ENCODE measurements around the gene ETV3.

ETV3 gene

GRCh38 chr1:157144509-157144908, 6.3 kb upstream of the ETV3 start:
- DNase-seq: no peak
- in situ Hi-C loops (cut with MboI; ENCODE audit: low pct_unique_long_range_greater_than_20kb, low sequenced_read_pairs): no loop called here

DNA sequence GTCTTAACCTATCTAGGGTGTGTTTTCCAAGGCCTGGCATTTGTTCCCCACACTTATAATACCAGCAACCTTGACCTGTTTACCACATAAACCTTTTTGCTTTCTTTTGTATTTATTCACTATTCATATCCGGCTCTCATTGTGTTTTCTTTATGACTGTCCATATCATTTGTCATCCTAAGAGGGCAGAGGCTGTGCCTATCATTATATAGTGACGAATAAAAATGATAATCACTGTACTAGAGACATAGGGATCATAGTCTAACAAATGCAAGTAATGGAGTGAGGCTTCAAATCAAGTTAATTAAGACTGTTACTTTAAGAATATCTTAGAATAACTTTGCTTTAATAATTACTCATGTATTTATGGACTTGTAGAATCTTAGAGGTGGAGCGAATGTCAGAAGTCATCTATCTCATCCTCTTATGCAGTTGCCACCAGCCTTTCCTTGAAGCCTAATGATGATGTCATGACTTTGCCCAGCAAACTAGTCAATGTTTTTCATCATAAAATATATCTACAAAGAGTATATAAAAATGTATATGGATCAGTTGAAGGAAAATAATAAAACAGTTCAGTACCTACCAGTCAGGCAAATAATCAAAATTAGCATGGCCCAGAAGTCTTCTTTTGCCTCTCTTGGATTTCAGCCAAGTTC, 4.7 kb upstream of the ETV3 start:
- DNase-seq: no peak
- in situ Hi-C loops (cut with MboI; ENCODE audit: low pct_unique_long_range_greater_than_20kb, low sequenced_read_pairs): no loop called here

- in situ Hi-C loops (cut with MboI; ENCODE audit: low pct_unique_long_range_greater_than_20kb, low sequenced_read_pairs): no loop called here
- DNase-seq: no peak
Measured at GRCh38 chr1:157142201-157142600, 4.0 kb upstream of the ETV3 start.

DNA sequence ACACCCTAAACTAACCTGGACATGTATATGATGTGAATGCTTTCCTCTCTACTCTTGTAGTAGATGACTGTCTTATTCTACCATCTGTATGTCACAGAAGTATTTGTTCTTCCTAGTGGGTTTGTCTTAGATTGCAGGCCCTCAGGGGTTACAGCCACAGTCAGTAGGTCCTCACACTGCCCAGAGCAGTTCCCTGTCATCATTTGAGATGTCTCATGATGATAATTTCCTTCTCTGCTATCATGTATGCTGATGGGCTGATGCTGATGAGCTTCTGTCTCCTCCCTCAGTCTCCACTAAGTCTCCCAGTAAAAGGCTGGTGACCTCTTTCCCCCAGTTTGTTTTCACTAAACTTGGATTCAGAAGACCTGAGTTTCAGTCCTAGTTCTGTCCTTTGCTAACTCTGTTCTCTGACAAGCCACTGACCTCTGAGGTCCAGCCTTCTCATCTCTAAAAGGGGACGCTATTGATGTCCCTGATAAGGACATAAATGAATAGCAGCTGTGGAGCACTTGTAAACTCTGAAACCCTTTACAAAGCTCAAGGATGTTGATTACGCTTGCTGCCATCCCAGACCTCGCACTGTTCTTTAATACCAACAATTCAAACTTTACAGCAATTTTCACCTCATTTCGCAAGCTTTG, 3.1 kb upstream of the ETV3 start:
- in situ Hi-C loops (cut with MboI; ENCODE audit: low pct_unique_long_range_greater_than_20kb, low sequenced_read_pairs): no loop called here
- DNase-seq: no peak

- in situ Hi-C loops (cut with MboI; ENCODE audit: low pct_unique_long_range_greater_than_20kb, low sequenced_read_pairs): no loop called here
- no peak for DNase-seq
Measured at GRCh38 chr1:157140063-157140588, 1.9 kb upstream of the ETV3 start.

GRCh38 chr1:157139052-157139715, 989 bp upstream of the ETV3 start:
- no peak for DNase-seq
- in situ Hi-C loops (cut with MboI; ENCODE audit: low pct_unique_long_range_greater_than_20kb, low sequenced_read_pairs): no loop called here

- in situ Hi-C loops (cut with MboI; ENCODE audit: low pct_unique_long_range_greater_than_20kb, low sequenced_read_pairs): no loop called here
- peak; percentile 75 for DNase-seq
Measured at GRCh38 chr1:157137408-157138219, 581 bp downstream of the ETV3 start.

DNA sequence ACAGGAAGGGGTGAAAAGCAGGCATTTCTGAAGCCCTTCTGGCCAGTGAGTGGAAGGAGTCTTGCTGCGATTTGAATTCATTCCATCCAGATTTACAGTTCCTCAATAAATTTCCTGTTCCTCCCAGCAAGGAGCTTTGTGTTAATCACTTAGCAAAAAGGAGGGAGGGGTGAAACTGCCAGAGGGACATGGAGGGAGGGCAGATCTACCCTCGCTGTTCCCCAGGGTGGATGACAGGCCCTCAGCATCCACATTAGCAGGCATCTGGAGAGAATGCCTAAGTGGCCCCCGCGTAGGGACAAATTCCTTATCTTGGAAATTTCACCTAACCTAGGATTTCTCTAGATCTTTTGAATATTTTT, 1.2 kb downstream of the ETV3 start:
- DNase-seq: peak; percentile 55
- in situ Hi-C loops (cut with MboI; ENCODE audit: low pct_unique_long_range_greater_than_20kb, low sequenced_read_pairs): no loop called here

- DNase-seq: no peak
- in situ Hi-C loops (cut with MboI; ENCODE audit: low pct_unique_long_range_greater_than_20kb, low sequenced_read_pairs): no loop called here
Measured at GRCh38 chr1:157136133-157136532, 2.1 kb downstream of the ETV3 start.

DNA sequence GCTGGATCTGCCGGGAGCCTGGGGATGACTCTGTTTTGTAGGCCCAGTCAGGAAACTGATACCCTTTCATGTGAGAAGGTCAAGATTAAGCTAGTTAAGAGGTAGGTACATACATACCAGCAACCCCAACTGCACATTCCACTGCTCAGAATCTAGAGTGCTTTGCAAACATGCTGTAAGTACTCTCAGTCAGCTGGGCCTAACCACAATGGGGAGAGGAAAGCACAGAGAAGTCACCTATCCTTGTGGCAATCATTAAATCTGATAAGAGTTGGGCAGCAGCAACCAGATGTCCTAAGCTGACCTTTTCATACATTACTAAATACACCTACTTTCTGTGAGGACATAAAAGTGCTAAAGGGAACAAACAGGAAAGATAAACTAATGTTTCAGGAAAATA, 2.5 kb downstream of the ETV3 start:
- in situ Hi-C loops (cut with MboI; ENCODE audit: low pct_unique_long_range_greater_than_20kb, low sequenced_read_pairs): no loop called here

DNA sequence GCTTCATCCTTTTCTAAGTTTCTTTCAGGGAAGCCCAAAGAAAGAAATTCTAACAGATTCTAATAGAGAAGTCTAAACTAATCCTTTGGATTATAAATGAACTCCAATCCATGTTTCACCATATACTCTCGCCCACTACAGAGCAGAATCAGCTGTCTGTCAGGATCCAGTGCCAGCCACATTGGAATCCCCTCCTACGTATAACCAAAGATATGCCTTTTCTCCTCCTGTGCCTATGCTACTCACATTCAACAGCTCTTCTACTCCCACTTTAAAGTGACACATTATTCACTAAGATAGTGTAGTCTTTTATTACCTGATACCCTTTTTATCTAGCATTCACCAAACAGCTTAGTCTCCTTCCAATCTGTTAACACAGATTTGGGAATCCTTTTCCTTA, 3.1 kb downstream of the ETV3 start:
- in situ Hi-C loops (cut with MboI; ENCODE audit: low pct_unique_long_range_greater_than_20kb, low sequenced_read_pairs): no loop called here
- no peak for DNase-seq

More for the DNA sequence above, 2.5 kb downstream of the ETV3 start:
- DNase-seq: no peak

DNA sequence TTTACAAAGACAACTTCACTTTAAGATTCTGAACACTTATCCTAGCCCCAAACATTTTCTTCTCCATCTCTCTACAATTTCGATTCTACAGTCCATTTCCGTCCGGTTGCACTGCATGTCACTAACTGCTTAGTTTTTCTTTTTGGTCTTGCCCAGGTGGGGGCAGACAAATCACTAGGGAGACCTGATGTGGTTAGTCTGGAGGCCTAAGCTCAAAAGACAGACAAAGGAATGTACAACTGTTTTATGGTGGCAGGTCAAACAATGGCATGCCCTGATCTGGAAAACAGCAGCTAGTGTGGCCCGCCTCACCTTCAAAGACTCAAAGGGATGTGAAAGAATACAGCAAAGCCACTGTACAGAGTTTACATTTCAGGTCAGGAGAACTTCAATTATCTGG, 3.8 kb downstream of the ETV3 start:
- in situ Hi-C loops (cut with MboI; ENCODE audit: low pct_unique_long_range_greater_than_20kb, low sequenced_read_pairs): no loop called here
- no peak for DNase-seq

DNA sequence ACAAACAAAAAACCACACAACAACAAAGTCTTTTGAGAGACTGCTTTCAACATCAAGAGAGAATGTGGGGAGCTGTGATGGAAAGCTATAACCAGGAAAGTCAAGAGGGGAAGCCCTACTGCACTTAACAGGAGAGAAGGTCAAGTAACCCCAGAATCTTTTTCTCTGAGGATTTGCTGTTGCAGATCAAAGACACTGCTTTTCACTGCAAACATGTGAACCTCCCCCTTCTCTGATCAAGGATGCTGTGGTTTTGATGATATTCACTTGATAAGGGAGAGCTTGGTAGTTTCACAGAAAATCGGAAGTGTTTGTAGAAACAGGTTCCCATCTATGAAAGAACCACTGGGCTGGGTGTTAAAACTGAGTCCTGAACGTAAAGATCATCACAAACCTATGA, 4.8 kb downstream of the ETV3 start:
- in situ Hi-C loops (cut with MboI; ENCODE audit: low pct_unique_long_range_greater_than_20kb, low sequenced_read_pairs): no loop called here
- DNase-seq: no peak

GRCh38 chr1:157132616-157133167, 5.5 kb downstream of the ETV3 start:
- DNase-seq: no peak
- in situ Hi-C loops (cut with MboI; ENCODE audit: low pct_unique_long_range_greater_than_20kb, low sequenced_read_pairs): no loop called here

GRCh38 chr1:157132111-157132510, 6.1 kb downstream of the ETV3 start:
- no peak for DNase-seq
- in situ Hi-C loops (cut with MboI; ENCODE audit: low pct_unique_long_range_greater_than_20kb, low sequenced_read_pairs): no loop called here

- in situ Hi-C loops (cut with MboI; ENCODE audit: low pct_unique_long_range_greater_than_20kb, low sequenced_read_pairs): no loop called here
- no peak for DNase-seq
Measured at GRCh38 chr1:157131281-157131680, 6.9 kb downstream of the ETV3 start.

DNA sequence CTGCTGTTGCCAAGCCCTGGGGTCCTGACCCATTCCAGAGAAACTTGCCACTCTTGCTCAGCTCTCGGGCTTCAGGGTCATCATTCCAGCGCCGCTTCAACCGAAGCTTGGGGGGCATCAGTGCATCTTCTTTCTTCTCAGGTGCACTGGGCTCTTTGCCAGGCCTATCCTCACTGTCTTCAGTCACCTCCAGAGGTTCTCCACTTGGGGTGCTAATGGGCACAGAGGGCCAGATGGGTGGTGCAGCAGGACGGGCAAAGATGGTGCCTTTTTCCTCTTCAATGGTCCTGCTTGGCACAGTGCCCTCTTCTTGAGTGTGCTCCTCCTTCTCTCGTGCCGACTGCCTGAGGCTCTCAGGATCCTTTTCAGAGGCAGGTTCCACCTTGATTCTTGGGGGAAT, 13.3 kb downstream of the ETV3 start:
- in situ Hi-C loops (cut with MboI; ENCODE audit: low pct_unique_long_range_greater_than_20kb, low sequenced_read_pairs): no loop called here
- no peak for DNase-seq

DNA sequence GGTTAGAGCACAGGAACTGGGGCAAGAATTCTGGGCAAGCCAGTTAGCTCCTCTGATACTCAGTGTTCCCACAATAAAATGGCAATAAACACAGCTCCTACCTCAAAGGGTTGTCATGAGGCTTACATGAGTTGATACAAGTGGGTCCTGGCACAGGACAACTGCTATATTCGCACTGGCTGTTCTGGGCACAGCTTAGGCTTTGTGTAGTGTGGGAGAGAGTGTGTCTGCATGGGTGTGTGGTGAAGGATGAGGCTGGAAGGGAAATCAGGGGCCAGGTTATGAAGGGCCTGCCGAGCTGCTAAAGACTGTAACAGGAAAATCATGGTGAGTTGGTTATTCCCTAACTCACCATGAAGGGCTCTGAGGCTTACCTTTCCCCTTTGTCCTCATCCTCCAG, 18.7 kb downstream of the ETV3 start:
- no peak for DNase-seq
- in situ Hi-C loops (cut with MboI; ENCODE audit: low pct_unique_long_range_greater_than_20kb, low sequenced_read_pairs): no loop called here

DNA sequence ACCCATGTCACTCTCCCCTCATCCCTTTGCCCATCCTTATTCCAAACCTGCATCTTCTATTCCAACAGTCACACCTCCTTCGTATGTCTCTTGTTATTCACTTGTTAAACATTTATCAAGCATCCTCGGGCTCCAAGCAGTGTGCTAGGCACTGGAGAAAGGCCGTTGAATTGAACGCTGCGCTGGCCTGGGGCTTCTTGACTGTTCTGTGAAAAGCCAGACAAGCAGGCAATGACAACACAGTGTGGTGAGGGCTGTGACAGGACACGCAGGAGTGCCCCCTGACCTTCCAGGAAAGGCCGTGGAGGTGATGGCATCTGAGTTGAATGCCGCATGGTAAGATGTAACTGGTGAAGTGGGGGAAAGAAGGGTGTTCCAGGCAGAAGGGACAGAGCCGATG, 19.2 kb downstream of the ETV3 start:
- in situ Hi-C loops (cut with MboI; ENCODE audit: low pct_unique_long_range_greater_than_20kb, low sequenced_read_pairs): no loop called here
- DNase-seq: no peak
